Endodermal cell (in vitro differentiated cells): ENCODE results near the gene ATP2B3. TPM values are rescaled to one million over a fixed set of nuclear protein-coding genes. Genes with fewer than 3 reads are reported as not detected.

Experiments used
- DNase-seq: peaks from one replicate; pipeline ENCODE4 v3.0.0-alpha.2; 2017
- H3K27ac ChIP-seq: 2 replicates; pipeline ENCODE4 v1.5.1; 2013; ENCODE audit warnings: mild to moderate bottlenecking, low read depth, low read length, moderate library complexity
- H3K27me3 ChIP-seq: 2 replicates; pipeline ENCODE4 v1.6.1; 2013; ENCODE audit warnings: mild to moderate bottlenecking, low read length, moderate library complexity; ENCODE audit not compliant: insufficient read depth, control insufficient read depth, poor library complexity, severe bottlenecking
- H3K36me3 ChIP-seq: 2 replicates; pipeline ENCODE4 v1.7.0; 2013; ENCODE audit warnings: mild to moderate bottlenecking, low read length, moderate library complexity; ENCODE audit not compliant: control insufficient read depth, insufficient read depth
- H3K4me1 ChIP-seq: one replicate; pipeline ENCODE4 v1.7.0; 2013; ENCODE audit warnings: low read length; ENCODE audit not compliant: control insufficient read depth, insufficient read depth
- H3K4me3 ChIP-seq: 2 replicates; pipeline ENCODE4 v1.5.1; 2013; ENCODE audit warnings: mild to moderate bottlenecking, low read length, moderate library complexity
- H3K9ac ChIP-seq: 2 replicates; pipeline ENCODE4 v1.6.1; 2013; ENCODE audit warnings: mild to moderate bottlenecking, low read length, moderate library complexity; ENCODE audit not compliant: poor library complexity, severe bottlenecking; ENCODE audit errors: extremely low read depth
- H3K9me3 ChIP-seq: 2 replicates; pipeline ENCODE4 v1.6.1; 2013; ENCODE audit warnings: mild to moderate bottlenecking, low read length, moderate library complexity; ENCODE audit not compliant: control insufficient read depth
- H3K27ac Mint-ChIP-seq: 2 replicates; pipeline ENCODE4 v1.8.0; 2020; ENCODE audit warnings: mixed read lengths
- H3K27me3 Mint-ChIP-seq: 2 replicates; pipeline ENCODE4 v1.8.0; 2021; ENCODE audit warnings: mild to moderate bottlenecking, mixed read lengths; ENCODE audit not compliant: insufficient read depth
- H3K36me3 Mint-ChIP-seq: 2 replicates; pipeline ENCODE4 v1.8.0; 2020; ENCODE audit warnings: low read depth, mixed read lengths
- H3K4me1 Mint-ChIP-seq: 2 replicates; pipeline ENCODE4 v1.8.0; 2020; ENCODE audit warnings: mixed read lengths
- H3K4me3 Mint-ChIP-seq: 2 replicates; pipeline ENCODE4 v1.8.0; 2020; ENCODE audit warnings: mild to moderate bottlenecking, moderate library complexity, mixed read lengths
- H3K9me3 Mint-ChIP-seq: 2 replicates; pipeline ENCODE4 v1.8.0; 2020; ENCODE audit warnings: mild to moderate bottlenecking, mixed read lengths
- CTCF ChIP-seq: fragments of 200-600 bp; sonication (generic); conservative IDR thresholded peaks from 2 replicates; pipeline ENCODE4 v1.5.0; 2021; ENCODE audit warnings: antibody characterized with exemption, mild to moderate bottlenecking
- WGBS, 2 experiments: methylation state at CpG; one replicate each; pipeline versions ENCODE4 v1.1.5 to v1.1.7; 2013; ENCODE audit warnings: missing lambda C conversion rate in 2 of 2, mixed read lengths in 1 of 2; ENCODE audit not compliant: insufficient coverage in 1 of 2, insufficient read length in 1 of 2; 5-methylcytosine and 5-hydroxymethylcytosine counted together
- total RNA-seq, 2 donors: library from RNA; stranded (reverse); fragmentation: NEBNext Ultra II Directional in 1 of 2; extraction: Animal tissue kit (Norgen Biotek cat#: 25700) in 1 of 2; gene quantifications; 2 replicates in 1 of 2; 3 replicates in 1 of 2; pipeline ENCODE4 v1.2.1, GENCODE V29; 2021

The ATP2B3 gene
- total RNA-seq, 2 donors from 2014 or later, result not detected

- 87% methylated on average over 10 of the region's 14 CpGs; no CpG with 5 or more reads in 1 of the 2 experiments for WGBS, 2 experiments
- Histone ChIP-seq H3K36me3 (no peaks in the 10 kb centered on the region), H3K9ac (no peak overlapping the region), H3K4me3 (no peak overlapping the region), H3K27ac (no peak overlapping the region), H3K4me1 (no peaks in the 10 kb centered on the region), H3K9me3 (no peaks in the 10 kb centered on the region), H3K27me3 (no peaks in the 10 kb centered on the region)
- TF ChIP-seq CTCF, result peak; percentile 70
- H3K4me1 Mint-ChIP-seq, result peaks cover 8% of the 10 kb centered on the region
- no peak overlapping the region for H3K27ac Mint-ChIP-seq
- no peaks in the 10 kb centered on the region for H3K36me3 Mint-ChIP-seq
- peaks cover 5% of the 10 kb centered on the region for H3K27me3 Mint-ChIP-seq
- H3K9me3 Mint-ChIP-seq, result peaks cover 66% of the 10 kb centered on the region
- DNase-seq, result peak; percentile 83
- no peak overlapping the region for H3K4me3 Mint-ChIP-seq
Observed at GRCh38 chrX:153580700-153581386, 63.4 kb downstream of the ATP2B3 start.

- WGBS, 2 experiments, result 80 to 85% methylated on average over 6 to 13 of the region's 13 CpGs
- H3K9me3 Mint-ChIP-seq, result peaks cover 69% of the 10 kb centered on the region
- H3K4me1 Mint-ChIP-seq, result peaks cover 8% of the 10 kb centered on the region
- Histone ChIP-seq H3K27me3 (no peaks in the 10 kb centered on the region), H3K9me3 (no peaks in the 10 kb centered on the region), H3K36me3 (no peaks in the 10 kb centered on the region), H3K4me1 (no peaks in the 10 kb centered on the region), H3K27ac (no peak overlapping the region), H3K9ac (no peak overlapping the region), H3K4me3 (no peak overlapping the region)
- peaks cover 5% of the 10 kb centered on the region for H3K27me3 Mint-ChIP-seq
- DNase-seq, result no peak
- no peak overlapping the region for H3K27ac Mint-ChIP-seq
- no peak overlapping the region for H3K4me3 Mint-ChIP-seq
- TF ChIP-seq CTCF, result no peak
- H3K36me3 Mint-ChIP-seq, result peaks cover 8% of the 10 kb centered on the region
Observed at GRCh38 chrX:153582896-153583295, 65.5 kb downstream of the ATP2B3 start.

GRCh38 chrX:153583433-153583832 lies 66.0 kb downstream of the ATP2B3 start:
- no peak overlapping the region for H3K4me3 ChIP-seq
- H3K9ac ChIP-seq, result no peak overlapping the region
- peaks cover 5% of the 10 kb centered on the region for H3K4me1 Mint-ChIP-seq
- DNase-seq, result no peak
- peaks cover 74% of the 10 kb centered on the region for H3K9me3 Mint-ChIP-seq
- no peaks in the 10 kb centered on the region for H3K27me3 ChIP-seq
- no peaks in the 10 kb centered on the region for H3K4me1 ChIP-seq
- H3K36me3 Mint-ChIP-seq, result peaks cover 13% of the 10 kb centered on the region
- WGBS, 2 experiments, result 93% methylated on average over 2 of the region's 2 CpGs; no CpG with 5 or more reads in 1 of the 2 experiments
- no peak overlapping the region for H3K27ac Mint-ChIP-seq
- TF ChIP-seq CTCF, result no peak
- H3K4me3 Mint-ChIP-seq, result no peak overlapping the region
- peaks cover 5% of the 10 kb centered on the region for H3K27me3 Mint-ChIP-seq
- H3K9me3 ChIP-seq, result no peaks in the 10 kb centered on the region
- no peaks in the 10 kb centered on the region for H3K36me3 ChIP-seq
- no peak overlapping the region for H3K27ac ChIP-seq
